Psoas muscle (tissue), 8 donors: ENCODE results near the gene DERA. TPM values are rescaled to one million over a fixed set of nuclear protein-coding genes. Genes with fewer than 3 reads are reported as not detected.

Experiments used
- ATAC-seq, 4 donors: fragments of 200-7000 bp; cut with Tn5 transposase; one replicate each; pipeline ENCODE4 v1.9.1; 2020; ENCODE audit warnings: moderate library complexity in 3 of 4, mild to moderate bottlenecking in 2 of 4
- DNase-seq, 2 donors: peaks; one replicate each; pipeline ENCODE4 v3.0.0-alpha.2; 2020
- H3K27ac ChIP-seq: fragments of 200-600 bp; one replicate; pipeline ENCODE4 v1.8.0; 2022
- H3K27me3 ChIP-seq, 3 donors: fragments of 200-600 bp in 1 of 3; one replicate each; pipeline versions ENCODE4 v1.6.1 to v1.8.0; 2013 to 2022; ENCODE audit warnings: low read length in 2 of 3, mild to moderate bottlenecking in 2 of 3, moderate library complexity in 1 of 3; ENCODE audit not compliant: insufficient read depth in 3 of 3
- H3K36me3 ChIP-seq, 2 donors: fragments of 200-600 bp in 1 of 2; one replicate each; pipeline versions ENCODE4 v1.6.1 to v1.8.0; 2013 to 2022; ENCODE audit warnings: low read depth in 1 of 2, mild to moderate bottlenecking in 1 of 2, moderate library complexity in 1 of 2; ENCODE audit not compliant: insufficient read depth in 1 of 2
- H3K4me1 ChIP-seq: fragments of 200-600 bp; one replicate; pipeline ENCODE4 v1.8.0; 2022
- H3K4me3 ChIP-seq: fragments of 200-600 bp; one replicate; pipeline ENCODE4 v1.8.0; 2022; ENCODE audit warnings: mild to moderate bottlenecking
- H3K9me3 ChIP-seq: fragments of 200-600 bp; one replicate; pipeline ENCODE4 v1.8.0; 2022
- WGBS, 3 donors: extraction: QIAGEN DNeasy Blood & Tissue Kit; methylation state at CpG; one replicate each; pipeline versions ENCODE4 v1.1.6 to v1.1.7; 2013; 5-methylcytosine and 5-hydroxymethylcytosine counted together
- intact Hi-C, 2 donors: fragments of 100-400 bp; cut with DNase I; formaldehyde crosslinking; loops; one replicate each; pipeline versions ENCODE4 v1.11.0 to v1.14.2; 2022
- polyA plus RNA-seq, 3 donors: library from polyadenylated mRNA; stranded (reverse); fragments of 200-250 nt; gene quantifications; one replicate each; pipeline ENCODE4 v1.2.3, GENCODE V29; 2013
- total RNA-seq, 4 donors: library from RNA; stranded (reverse); fragmentation: NEBNext Ultra II Directional in 2 of 4; extraction: Animal tissue kit (Norgen Biotek cat#: 25700) in 2 of 4; gene quantifications; one replicate each; pipeline versions ENCODE4 v1.2.1 to v1.2.4, GENCODE V29; 2021 to 2023
- TF ChIP-seq, protein P1 (sequence below): fragments of 200-600 bp; IDR thresholded peaks from one replicate; pipeline ENCODE4 v1.8.0; 2022; ENCODE audit warnings: antibody characterized with exemption
- donor health status: healthy with polysubstance abuse.
- donor health status: DM: no; HTN: no; CAD: no; lungs with moderate emphysema.
- donor health status: Bipolar disorder and iron deficiency.
- donor health status: healthy.
- donor health status: DM: yes; HTN: yes; CAD: no.
- donor health status: DM: no; HTN: no; CAD: no.
- donor health status: DM: no; HTN: no; CAD: no.
- donor health status: DM: yes; HTN: yes; CAD: no.

The DERA gene
- total and polyA plus RNA-seq, 7 donors, result 14.3 to 31.5 (median 19.8) TPM

DNA sequence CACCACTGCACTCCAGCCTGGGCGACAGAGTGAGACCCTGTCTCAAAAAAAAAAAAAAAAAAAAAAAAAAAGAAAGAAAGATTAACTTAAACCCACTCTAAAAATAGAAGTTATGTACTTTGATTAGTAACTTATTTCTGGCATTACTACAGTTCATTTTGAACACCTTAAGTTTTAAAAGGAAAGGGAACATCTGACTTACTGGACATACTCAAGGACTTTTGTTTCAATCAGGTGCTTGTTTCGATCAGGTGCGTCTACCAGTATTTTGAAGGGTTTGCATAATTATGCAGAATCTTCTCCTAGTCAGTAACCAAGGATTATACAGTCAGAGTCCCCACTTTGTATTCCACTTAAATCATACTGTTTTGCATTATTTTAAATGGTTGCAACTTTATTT, 105.6 kb downstream of the DERA start:
- Histone ChIP-seq H3K36me3 (no peaks in the 10 kb centered on the region), H3K4me3 (no peak overlapping the region), H3K4me1 (peaks cover 8% of the 10 kb centered on the region), H3K27me3 (no peaks in the 10 kb centered on the region), H3K27ac (no peak overlapping the region), H3K9me3 (no peaks in the 10 kb centered on the region)
- intact Hi-C loops, result no loop called here
- ATAC-seq (no peak), DNase-seq (no peak)
- WGBS, 3 donors, result 97 to 99% (median 98%) methylated on average over 3 of the region's 3 CpGs
- TF ChIP-seq, protein P1, sequence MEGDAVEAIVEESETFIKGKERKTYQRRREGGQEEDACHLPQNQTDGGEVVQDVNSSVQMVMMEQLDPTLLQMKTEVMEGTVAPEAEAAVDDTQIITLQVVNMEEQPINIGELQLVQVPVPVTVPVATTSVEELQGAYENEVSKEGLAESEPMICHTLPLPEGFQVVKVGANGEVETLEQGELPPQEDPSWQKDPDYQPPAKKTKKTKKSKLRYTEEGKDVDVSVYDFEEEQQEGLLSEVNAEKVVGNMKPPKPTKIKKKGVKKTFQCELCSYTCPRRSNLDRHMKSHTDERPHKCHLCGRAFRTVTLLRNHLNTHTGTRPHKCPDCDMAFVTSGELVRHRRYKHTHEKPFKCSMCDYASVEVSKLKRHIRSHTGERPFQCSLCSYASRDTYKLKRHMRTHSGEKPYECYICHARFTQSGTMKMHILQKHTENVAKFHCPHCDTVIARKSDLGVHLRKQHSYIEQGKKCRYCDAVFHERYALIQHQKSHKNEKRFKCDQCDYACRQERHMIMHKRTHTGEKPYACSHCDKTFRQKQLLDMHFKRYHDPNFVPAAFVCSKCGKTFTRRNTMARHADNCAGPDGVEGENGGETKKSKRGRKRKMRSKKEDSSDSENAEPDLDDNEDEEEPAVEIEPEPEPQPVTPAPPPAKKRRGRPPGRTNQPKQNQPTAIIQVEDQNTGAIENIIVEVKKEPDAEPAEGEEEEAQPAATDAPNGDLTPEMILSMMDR, result no peak

DNA sequence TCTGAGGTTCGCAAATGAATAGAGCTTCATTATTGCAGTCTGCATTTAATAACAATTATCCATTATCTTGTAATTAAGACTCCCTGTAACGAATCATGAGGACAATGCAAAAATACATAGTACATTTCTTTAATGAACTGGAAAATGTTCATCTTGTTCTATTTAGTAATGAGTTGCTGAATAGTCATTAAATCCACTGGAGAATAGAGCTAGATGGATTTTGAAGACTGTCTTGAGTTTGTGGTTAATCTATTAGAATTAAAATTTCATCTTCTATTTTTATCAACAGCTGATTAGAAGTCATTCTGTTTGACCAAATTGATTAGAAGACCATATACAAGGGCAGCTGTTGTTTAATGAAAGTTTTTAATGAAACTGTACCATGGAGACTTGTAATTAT, 107.2 kb downstream of the DERA start:
- 96 to 97% (median 96%) methylated on average over 2 of the region's 2 CpGs for WGBS, 3 donors
- no peaks in the 10 kb centered on the region for H3K4me1 ChIP-seq
- H3K27ac ChIP-seq, result no peak overlapping the region
- no peaks in the 10 kb centered on the region for H3K27me3 ChIP-seq
- TF ChIP-seq, protein P1, result no peak
- intact Hi-C loops, result no loop called here
- no peaks in the 10 kb centered on the region for H3K36me3 ChIP-seq
- no peak for ATAC-seq
- H3K9me3 ChIP-seq, result no peaks in the 10 kb centered on the region
- DNase-seq, result no peak
- no peak overlapping the region for H3K4me3 ChIP-seq

DNA sequence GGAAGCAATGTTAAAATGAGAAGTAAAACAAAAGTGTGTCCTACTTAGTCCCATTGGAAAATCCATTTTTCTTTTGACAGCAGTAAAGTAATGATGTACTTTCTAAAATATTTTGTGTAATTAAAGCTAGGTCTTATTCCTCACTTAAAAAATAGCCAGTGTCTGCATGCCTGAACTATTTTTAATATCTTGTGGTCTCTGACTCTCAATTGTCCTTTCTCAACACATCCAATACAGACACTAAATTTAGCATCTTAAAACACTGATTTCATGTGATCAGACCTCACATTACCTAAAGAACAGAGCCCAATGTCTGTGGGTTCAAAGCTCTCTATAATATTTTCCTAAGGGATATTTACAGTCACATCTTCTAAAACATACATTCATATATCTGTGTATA, 108.0 kb downstream of the DERA start:
- Histone ChIP-seq H3K27ac (no peak overlapping the region), H3K4me1 (no peaks in the 10 kb centered on the region), H3K4me3 (no peak overlapping the region), H3K36me3 (no peaks in the 10 kb centered on the region), H3K27me3 (no peaks in the 10 kb centered on the region), H3K9me3 (no peaks in the 10 kb centered on the region)
- TF ChIP-seq, protein P1, result no peak
- intact Hi-C loops, result no loop called here
- DNase-seq (no peak), ATAC-seq (no peak)

DNA sequence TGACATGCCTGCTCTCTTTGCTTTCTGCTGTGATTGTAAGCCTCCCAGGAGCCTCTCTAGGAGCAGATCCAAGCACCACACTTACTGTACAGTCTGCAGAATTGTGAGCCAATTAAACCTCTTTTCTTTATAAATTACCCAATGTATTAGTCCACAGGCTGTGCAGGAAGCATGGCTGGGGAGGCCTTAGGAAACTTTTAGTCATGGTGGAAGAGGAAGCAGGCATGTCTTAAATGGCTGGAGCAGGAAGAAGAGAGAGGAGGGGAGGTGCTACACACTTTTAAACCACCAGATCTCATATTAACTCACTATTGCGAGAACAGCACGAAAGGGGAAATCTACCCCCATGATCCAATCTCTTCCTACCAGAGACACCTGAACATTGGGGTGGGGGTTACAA, 108.9 kb downstream of the DERA start:
- WGBS, 3 donors, result 97 to 100% (median 97%) methylated on average over 2 of the region's 2 CpGs
- Histone ChIP-seq H3K4me3 (no peak overlapping the region), H3K4me1 (no peaks in the 10 kb centered on the region), H3K27me3 (no peaks in the 10 kb centered on the region), H3K36me3 (no peaks in the 10 kb centered on the region), H3K27ac (no peak overlapping the region), H3K9me3 (no peaks in the 10 kb centered on the region)
- ATAC-seq, result no peak
- DNase-seq, result no peak
- intact Hi-C loops, result no loop called here
- TF ChIP-seq, protein P1, result no peak

DNA sequence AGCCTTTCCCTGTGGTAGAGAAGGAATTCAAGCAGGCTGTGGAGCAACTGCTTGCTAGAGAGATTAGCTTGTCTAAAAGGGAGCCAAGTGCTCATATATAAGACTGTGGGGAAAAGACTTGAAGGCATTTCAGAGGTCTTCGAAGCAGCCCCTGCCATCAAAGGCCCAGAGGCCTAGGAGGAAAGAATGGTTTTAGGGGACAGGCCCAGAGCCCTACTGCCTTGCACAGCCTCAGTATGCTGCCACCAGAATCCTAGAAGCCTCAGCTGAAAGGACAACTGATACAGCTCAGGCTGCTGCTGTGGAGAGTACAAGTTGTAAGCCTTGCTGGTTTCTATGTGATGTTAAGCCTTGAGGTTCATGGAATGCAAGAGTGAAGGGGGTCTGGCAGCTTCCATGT, 109.9 kb downstream of the DERA start:
- Histone ChIP-seq H3K9me3 (no peaks in the 10 kb centered on the region), H3K4me3 (no peak overlapping the region), H3K4me1 (no peaks in the 10 kb centered on the region), H3K27ac (no peak overlapping the region), H3K36me3 (no peaks in the 10 kb centered on the region), H3K27me3 (no peaks in the 10 kb centered on the region)
- intact Hi-C loops, result no loop called here
- TF ChIP-seq, protein P1, result no peak
- WGBS, 3 donors, result 94 to 100% (median 97%) methylated on average over 1 of the region's 1 CpG
- DNase-seq (no peak), ATAC-seq (no peak)
